IMR-90 (cell line): ENCODE measurements around the gene SCGB1C1. TPM values are rescaled to one million over a fixed set of nuclear protein-coding genes. Genes with fewer than 3 reads are reported as not detected.
"Not testable (repeated sequence)": the region's sequence is repeated elsewhere in the genome, so short reads cannot be mapped to it uniquely, and the experiment has no call there.

ENCODE experiments used
- ATAC-seq: fragments of 200-7000 bp; cut with Tn5 transposase; 2 replicates; pipeline ENCODE4 v1.9.1; 2020; ENCODE audit warnings: low read depth, mild to moderate bottlenecking, moderate library complexity
- BruUV-seq: library from RNA; stranded (reverse); fragments of 400-500 nt; replicated peaks from 2 replicates; lab custom pipeline; 2021; lab: Mats Ljungman, UMichigan
- CTCF ChIA-PET: fragments of 300-600 bp; formaldehyde crosslinking; extraction: SDS; loops from one replicate; lab custom pipeline; 2021; ENCODE audit warnings: antibody characterized with exemption; lab: Yijun Ruan, JAX
- POLR2A ChIA-PET: fragments of 300-600 bp; sonication (Branson Sonifier 250); formaldehyde crosslinking; loops from one replicate; lab custom pipeline; 2022; ENCODE audit warnings: antibody characterized with exemption; ENCODE audit not compliant: unreplicated experiment; lab: Charles Lee
- DNase-seq: peaks from one replicate; pipeline ENCODE4 v3.0.0; 2013
- H2AFZ ChIP-seq: replicated peaks from 2 replicates; pipeline ENCODE3; 2013; ENCODE audit warnings: low read length, mild to moderate bottlenecking; ENCODE audit not compliant: poor library complexity
- H2AK5ac ChIP-seq: 2 replicates; pipeline ENCODE4 v1.6.1; 2013; ENCODE audit warnings: low read depth, low read length, inconsistent platforms
- H2AK9ac ChIP-seq: replicated peaks from 2 replicates; pipeline ENCODE3; 2013; ENCODE audit warnings: mild to moderate bottlenecking, low read depth, low read length, moderate library complexity; ENCODE audit not compliant: poor library complexity
- H2BK120ac ChIP-seq: 2 replicates; pipeline ENCODE4 v1.6.1; 2013; ENCODE audit warnings: low read depth, low read length, inconsistent platforms
- H2BK15ac ChIP-seq: 3 replicates; pipeline ENCODE4 v1.6.1; 2013; ENCODE audit warnings: low read depth, low read length, inconsistent platforms
- H2BK20ac ChIP-seq: 2 replicates; pipeline ENCODE4 v1.6.1; 2013; ENCODE audit warnings: low read depth, mild to moderate bottlenecking, inconsistent platforms, low read length, moderate library complexity
- H2BK5ac ChIP-seq: 2 replicates; pipeline ENCODE4 v1.6.1; 2013; ENCODE audit warnings: mild to moderate bottlenecking, low read depth, low read length, inconsistent platforms; ENCODE audit not compliant: poor library complexity, severe bottlenecking
- H3K14ac ChIP-seq: replicated peaks from 2 replicates; pipeline ENCODE4 v1.6.1; 2013; ENCODE audit warnings: low read depth, low read length, inconsistent platforms
- H3K18ac ChIP-seq: 2 replicates; pipeline ENCODE4 v1.6.1; 2013; ENCODE audit warnings: low read depth, low read length, control low read depth
- H3K23ac ChIP-seq: 2 replicates; pipeline ENCODE4 v1.6.1; 2013; ENCODE audit warnings: low read depth, low read length, inconsistent platforms
- H3K27ac ChIP-seq: 2 replicates; pipeline ENCODE4 v1.5.1; 2013; ENCODE audit warnings: mild to moderate bottlenecking, control low read depth, low read length; ENCODE audit not compliant: insufficient read depth
- H3K27me3 ChIP-seq: 2 replicates; pipeline ENCODE4 v1.6.1; 2013; ENCODE audit warnings: low read length; ENCODE audit not compliant: control insufficient read depth, insufficient read depth
- H3K36me3 ChIP-seq: 2 replicates; pipeline ENCODE4 v1.6.1; 2013; ENCODE audit warnings: low read length, mixed read lengths; ENCODE audit not compliant: control insufficient read depth, insufficient read depth
- H3K4ac ChIP-seq: 2 replicates; pipeline ENCODE4 v1.6.1; 2013; ENCODE audit warnings: low read depth, low read length, inconsistent platforms
- H3K4me1 ChIP-seq: 2 replicates; pipeline ENCODE4 v1.6.1; 2013; ENCODE audit warnings: low read length, mixed read lengths; ENCODE audit not compliant: control insufficient read depth, insufficient read depth
- H3K4me2 ChIP-seq: 2 replicates; pipeline ENCODE4 v1.6.1; 2013; ENCODE audit warnings: low read depth, mild to moderate bottlenecking, control low read depth, low read length, moderate library complexity
- H3K4me3 ChIP-seq: 2 replicates; pipeline ENCODE4 v1.5.1; 2013; ENCODE audit warnings: low read depth, mild to moderate bottlenecking, control low read depth, low read length, moderate library complexity; ENCODE audit not compliant: insufficient read depth
- H3K56ac ChIP-seq: 2 replicates; pipeline ENCODE4 v1.6.1; 2013; ENCODE audit warnings: low read length, inconsistent platforms; ENCODE audit not compliant: insufficient read depth; ENCODE audit errors: extremely low read depth
- H3K79me1 ChIP-seq, 2 experiments: 2 replicates each; pipeline ENCODE4 v1.6.1; 2013; ENCODE audit warnings: low read length in 2 of 2, inconsistent platforms in 1 of 2, low read depth in 1 of 2
- H3K9ac ChIP-seq: 2 replicates; pipeline ENCODE4 v1.6.1; 2013; ENCODE audit warnings: low read depth, low read length, control low read depth
- H3K9me1 ChIP-seq: 2 replicates; pipeline ENCODE4 v1.6.1; 2013; ENCODE audit warnings: low read length, inconsistent platforms; ENCODE audit not compliant: insufficient read depth
- H3K9me3 ChIP-seq: 2 replicates; pipeline ENCODE4 v1.6.1; 2013; ENCODE audit warnings: low read length; ENCODE audit not compliant: control insufficient read depth, insufficient read depth
- H4K20me1 ChIP-seq: 2 replicates; pipeline ENCODE4 v1.6.1; 2013; ENCODE audit warnings: low read length, inconsistent platforms; ENCODE audit not compliant: insufficient read depth
- H4K5ac ChIP-seq: 2 replicates; pipeline ENCODE4 v1.6.1; 2013; ENCODE audit warnings: mild to moderate bottlenecking, low read depth, low read length, control low read depth
- H4K8ac ChIP-seq, 2 experiments: 2 replicates each; pipeline ENCODE4 v1.6.1; 2013; ENCODE audit warnings: low read depth in 2 of 2, low read length in 2 of 2, control low read depth in 1 of 2, inconsistent platforms in 1 of 2
- H4K91ac ChIP-seq: 2 replicates; pipeline ENCODE4 v1.6.1; 2013; ENCODE audit warnings: low read depth, low read length, inconsistent platforms; ENCODE audit not compliant: insufficient read depth
- WGBS, 2 experiments: methylation state at CpG; one replicate each; pipeline versions ENCODE4 v1.1.5 to v1.1.7; 2013; ENCODE audit warnings: missing lambda C conversion rate in 2 of 2; ENCODE audit not compliant: insufficient read length in 1 of 2; ENCODE audit errors: extremely low coverage in 2 of 2; 5-methylcytosine and 5-hydroxymethylcytosine counted together
- dilution Hi-C: fragments of 300-500 bp; cut with HindIII; formaldehyde crosslinking; loops from one replicate; pipeline ENCODE4 v1.14.3; 2018; ENCODE audit warnings: low sequenced_read_pairs; ENCODE audit not compliant: unreplicated experiment
- in situ Hi-C: fragments of 300-500 bp; cut with MboI; formaldehyde crosslinking; loops from 3 replicates; pipeline ENCODE4 v1.14.3; 2019; ENCODE audit warnings: low sequenced_read_pairs, inconsistent platforms, mixed read lengths
- intact Hi-C: fragments of 100-400 bp; cut with micrococcal nuclease; formaldehyde crosslinking; loops from 2 replicates; pipeline ENCODE4 v1.10.0; 2022
- polyA plus RNA-seq, 3 experiments: library from polyadenylated mRNA; depleted of rRNA; stranded (reverse); fragments of >200 nt; gene quantifications; 2 replicates each; pipeline ENCODE4 v1.2.3, GENCODE V29; 2012; ENCODE audit warnings: low replicate concordance in 1 of 3
- total RNA-seq: library from RNA; depleted of rRNA; stranded (reverse); fragments of >200 nt; gene quantifications from 2 replicates; pipeline ENCODE4 v1.2.3, GENCODE V29; 2012
- TF ChIP-seq, protein P1 (sequence below): conservative IDR thresholded peaks from 2 replicates; pipeline ENCODE4 v1.5.1; 2012; ENCODE audit warnings: mild to moderate bottlenecking, low read depth, low read length, improper control_type of control experiment

Gene SCGB1C1
- total and polyA plus RNA-seq, 2 of the 4 experiments (the other 2 are of a cell fraction): not detected

DNA sequence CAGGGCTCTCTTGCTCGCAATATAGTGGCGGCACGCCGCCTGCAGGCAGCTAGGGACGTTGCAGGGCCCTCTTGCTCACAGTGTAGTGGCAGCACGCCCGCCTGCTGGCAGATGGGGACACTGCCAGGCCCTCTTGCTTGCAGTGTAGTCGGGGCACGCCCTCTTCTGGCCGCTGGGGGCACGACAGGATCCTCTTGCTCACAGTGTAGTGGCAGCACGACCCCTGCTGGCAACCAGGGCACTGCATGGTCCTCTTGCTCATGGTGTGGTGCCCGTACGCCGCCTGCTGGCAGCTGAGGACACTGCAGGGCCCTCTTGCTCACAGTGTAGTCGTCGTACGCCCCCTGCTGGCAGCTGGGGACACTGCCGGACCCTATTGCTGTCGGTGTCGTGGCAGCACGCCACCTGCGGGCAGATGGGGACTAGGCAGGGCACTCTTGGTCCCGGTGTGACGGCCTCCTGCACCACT lies 3.0 kb upstream of the SCGB1C1 start:
- H3K14ac ChIP-seq, H3K4ac ChIP-seq, H3K27me3 ChIP-seq, H3K79me1 ChIP-seq, H3K36me3 ChIP-seq, H2BK120ac ChIP-seq, H2BK15ac ChIP-seq, CTCF ChIA-PET, H2BK20ac ChIP-seq, H4K8ac ChIP-seq, H3K18ac ChIP-seq, POLR2A ChIA-PET, DNase-seq, H3K4me3 ChIP-seq, H3K4me1 ChIP-seq, H2AFZ ChIP-seq, H4K5ac ChIP-seq, H2AK9ac ChIP-seq, H3K9me3 ChIP-seq, H4K91ac ChIP-seq, H2AK5ac ChIP-seq, H3K56ac ChIP-seq, in situ Hi-C loops, H3K9me1 ChIP-seq, intact Hi-C loops, H3K4me2 ChIP-seq, H3K9ac ChIP-seq, dilution Hi-C loops, H3K23ac ChIP-seq, H2BK5ac ChIP-seq, H4K20me1 ChIP-seq, BruUV-seq, H3K27ac ChIP-seq: not testable (repeated sequence)
- TF ChIP-seq, protein P1, sequence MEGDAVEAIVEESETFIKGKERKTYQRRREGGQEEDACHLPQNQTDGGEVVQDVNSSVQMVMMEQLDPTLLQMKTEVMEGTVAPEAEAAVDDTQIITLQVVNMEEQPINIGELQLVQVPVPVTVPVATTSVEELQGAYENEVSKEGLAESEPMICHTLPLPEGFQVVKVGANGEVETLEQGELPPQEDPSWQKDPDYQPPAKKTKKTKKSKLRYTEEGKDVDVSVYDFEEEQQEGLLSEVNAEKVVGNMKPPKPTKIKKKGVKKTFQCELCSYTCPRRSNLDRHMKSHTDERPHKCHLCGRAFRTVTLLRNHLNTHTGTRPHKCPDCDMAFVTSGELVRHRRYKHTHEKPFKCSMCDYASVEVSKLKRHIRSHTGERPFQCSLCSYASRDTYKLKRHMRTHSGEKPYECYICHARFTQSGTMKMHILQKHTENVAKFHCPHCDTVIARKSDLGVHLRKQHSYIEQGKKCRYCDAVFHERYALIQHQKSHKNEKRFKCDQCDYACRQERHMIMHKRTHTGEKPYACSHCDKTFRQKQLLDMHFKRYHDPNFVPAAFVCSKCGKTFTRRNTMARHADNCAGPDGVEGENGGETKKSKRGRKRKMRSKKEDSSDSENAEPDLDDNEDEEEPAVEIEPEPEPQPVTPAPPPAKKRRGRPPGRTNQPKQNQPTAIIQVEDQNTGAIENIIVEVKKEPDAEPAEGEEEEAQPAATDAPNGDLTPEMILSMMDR: 0 out of 2 replicates have a peak, but pooled peaks have one; percentile 18
- peak; percentile 58 for ATAC-seq
- 69% methylated on average over 3 of the region's 25 CpGs; no CpG with 5 or more reads in 1 of the 2 experiments for WGBS, 2 experiments

GRCh38 chr11:190546-190945 lies 2.3 kb upstream of the SCGB1C1 start:
- dilution Hi-C loops, H3K79me1 ChIP-seq, H4K5ac ChIP-seq, H3K9ac ChIP-seq, H3K4ac ChIP-seq, DNase-seq, H3K36me3 ChIP-seq, H3K9me3 ChIP-seq, H2BK20ac ChIP-seq, POLR2A ChIA-PET, H3K9me1 ChIP-seq, H3K4me2 ChIP-seq, H4K20me1 ChIP-seq, H3K56ac ChIP-seq, H2BK15ac ChIP-seq, H2BK120ac ChIP-seq, ATAC-seq, H3K4me3 ChIP-seq, in situ Hi-C loops, CTCF ChIA-PET, H3K27me3 ChIP-seq, H4K8ac ChIP-seq, H3K18ac ChIP-seq, BruUV-seq, H3K27ac ChIP-seq, H2AK5ac ChIP-seq, H3K14ac ChIP-seq, H3K23ac ChIP-seq, H4K91ac ChIP-seq, H2AFZ ChIP-seq, H2BK5ac ChIP-seq, intact Hi-C loops, H3K4me1 ChIP-seq, H2AK9ac ChIP-seq: not testable (repeated sequence)
- WGBS, 2 experiments: no CpG with 5 or more reads among the region's 5 CpGs
